NCI-H526 (cell line): Measurements from ENCODE around the gene EPS15.
"Not testable (repeated sequence)": the region's sequence is repeated elsewhere in the genome, so short reads cannot be mapped to it uniquely, and the experiment has no call there.

Experiments used
- DNase-seq, 2 experiments: peaks; one replicate each; lab custom pipeline; 2025; lab: John Stamatoyannopoulos, UW

EPS15 gene

DNA sequence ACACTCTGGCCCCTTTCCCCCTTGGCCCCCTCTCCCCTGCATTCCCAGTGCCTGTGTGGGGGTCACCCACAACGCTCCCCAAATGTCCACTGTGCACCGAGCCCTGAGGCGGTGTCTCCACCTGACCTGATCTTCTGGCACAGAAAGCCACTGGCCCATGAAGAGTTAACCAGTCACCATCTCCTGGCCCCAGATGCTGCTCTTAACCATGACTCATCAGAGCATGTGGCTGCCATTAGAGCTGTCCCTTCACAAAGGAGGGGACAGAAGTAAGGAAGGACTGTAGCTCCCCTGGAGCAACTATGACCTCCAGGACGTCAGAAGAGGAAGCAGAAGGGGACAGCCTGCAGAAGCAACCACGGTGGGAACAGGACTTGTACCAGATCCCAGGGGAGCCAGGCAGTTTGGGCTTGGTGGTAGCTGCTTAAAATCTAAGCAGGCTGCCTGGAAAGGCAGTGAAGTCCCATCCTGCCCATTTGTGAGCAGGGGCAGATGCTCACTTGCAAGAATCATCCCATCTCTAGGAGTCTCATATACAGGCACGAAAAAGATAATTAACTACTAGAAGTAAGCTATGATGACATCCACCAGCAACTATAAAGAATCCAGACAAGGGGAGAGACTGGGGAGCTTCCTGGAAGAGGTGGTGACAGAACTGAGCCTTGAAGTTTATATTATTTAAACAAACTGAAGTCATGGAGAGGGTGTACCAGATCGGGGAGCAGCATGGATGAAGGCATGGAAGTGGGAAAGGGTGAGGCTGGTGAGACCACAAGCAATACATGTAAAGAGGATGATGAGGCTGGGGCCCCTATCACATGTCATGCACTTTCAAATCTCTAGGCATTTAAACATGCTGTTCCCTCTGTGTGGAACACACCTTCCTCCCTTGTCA lies 187.6 kb downstream of the EPS15 start:
- DNase-seq: peak in 1 of 2 experiments; percentile 18

DNA sequence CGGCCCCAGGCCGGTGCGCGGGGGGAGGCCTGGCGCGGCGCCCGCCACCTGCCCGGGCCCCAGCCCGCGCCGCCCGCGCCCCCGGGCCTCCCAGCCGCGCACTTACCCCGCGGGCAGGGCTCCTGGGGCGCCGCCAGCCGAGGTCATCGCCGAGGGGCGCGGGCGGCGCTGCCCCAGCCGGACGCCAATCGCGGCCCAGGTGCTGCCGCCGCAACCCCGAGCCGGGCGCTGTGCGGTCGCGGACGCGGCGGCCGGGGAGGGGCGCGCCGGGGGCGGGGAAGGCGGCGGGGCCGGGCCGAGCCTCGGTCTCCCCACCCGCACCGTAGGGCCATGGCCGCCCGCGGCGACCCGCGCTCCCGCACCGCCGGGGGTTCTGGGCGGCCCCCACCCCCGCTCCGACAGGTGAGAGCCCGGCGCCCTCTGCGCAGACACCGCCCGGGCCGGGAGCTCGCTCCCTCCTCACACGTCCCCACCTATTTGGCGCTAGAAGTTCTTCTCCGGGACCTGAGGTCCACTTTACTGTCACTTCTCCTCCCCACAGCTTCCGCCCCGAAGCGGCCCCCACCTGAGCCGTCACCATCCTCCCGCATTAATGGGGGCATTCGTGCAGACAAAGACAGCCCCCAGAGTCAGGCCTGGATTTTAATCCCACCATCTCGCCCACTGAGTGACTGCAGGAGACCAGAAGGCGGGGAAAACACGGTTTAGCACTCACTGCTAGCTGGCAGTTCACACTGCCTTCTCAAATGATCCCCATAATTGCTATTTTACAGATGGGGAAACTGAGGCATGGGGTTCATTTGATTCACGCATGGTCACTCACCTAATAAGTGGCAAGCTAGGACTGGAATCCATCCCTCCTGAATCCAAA lies 188.5 kb downstream of the EPS15 start, which contains the start of gene TTC39A:
TTC39A (minus strand) TSS at position 232 of the 871 bp plus-strand sequence; CDS start at position 147, 85 bp downstream.
- peak in 1 of 2 experiments; percentile 46 for DNase-seq

DNA sequence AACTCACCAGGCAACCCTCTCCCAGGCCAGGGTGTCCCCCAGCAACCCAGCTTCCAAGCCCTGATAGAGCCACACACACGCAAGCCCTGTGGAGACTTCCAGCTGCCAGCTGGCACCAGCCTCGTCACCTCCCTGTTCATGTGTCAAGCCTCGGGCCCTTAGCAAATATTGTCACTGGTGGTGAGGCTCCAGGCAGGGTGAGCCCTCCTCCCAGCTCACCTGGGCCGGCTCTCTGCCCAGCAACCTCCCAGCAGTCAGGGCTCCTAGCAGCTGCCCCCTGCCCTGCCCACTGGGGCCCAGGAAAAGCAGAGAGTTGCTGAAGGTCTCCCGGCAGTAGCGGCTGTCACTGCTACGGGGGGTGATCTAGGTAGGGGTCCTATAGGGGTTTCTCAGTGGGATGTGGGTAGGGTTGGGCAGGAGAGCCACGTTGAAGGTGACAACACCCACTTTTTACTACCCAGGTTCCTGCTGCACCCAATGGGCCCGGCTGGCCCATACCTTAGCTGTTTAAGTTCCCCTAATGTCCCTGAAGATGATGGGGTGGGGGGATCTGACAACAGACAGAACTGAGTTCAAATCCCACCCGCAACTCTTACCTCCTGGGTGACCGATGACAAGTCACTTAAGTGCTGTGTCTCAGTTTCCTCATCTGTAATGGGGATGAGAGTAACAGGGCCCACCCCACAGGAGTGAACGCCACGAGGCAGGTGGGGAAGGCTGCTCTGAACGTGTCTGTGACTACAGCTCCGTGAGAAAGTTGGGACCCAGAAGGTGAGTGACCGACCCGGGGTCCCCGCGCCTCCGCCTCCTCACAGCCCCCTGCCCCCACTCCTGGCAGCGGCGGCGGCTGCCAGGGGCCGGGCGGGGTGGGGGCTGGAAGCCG lies 189.4 kb downstream of the EPS15 start:
- DNase-seq: peak in 1 of 2 experiments; percentile 29

DNA sequence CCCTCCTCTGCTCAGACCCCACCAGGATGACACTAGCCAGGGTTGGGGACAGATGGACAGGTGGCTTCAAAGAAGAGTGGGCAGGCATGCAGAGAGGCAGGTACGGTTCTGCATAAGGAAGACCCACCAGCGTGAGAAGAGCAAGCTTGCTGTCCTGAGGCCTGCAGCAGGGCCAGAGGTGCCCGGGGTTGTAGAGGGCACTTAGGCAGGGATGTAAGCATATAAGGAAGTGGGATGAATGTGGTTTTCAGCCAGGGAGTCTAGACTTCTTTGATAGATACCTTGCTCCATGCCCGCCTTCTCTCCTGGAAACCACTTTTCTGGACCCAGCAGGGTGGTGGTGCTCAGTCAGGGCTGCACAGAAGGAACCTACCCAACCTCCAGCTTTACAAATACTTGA lies 190.1 kb downstream of the EPS15 start:
- no peak for DNase-seq

DNA sequence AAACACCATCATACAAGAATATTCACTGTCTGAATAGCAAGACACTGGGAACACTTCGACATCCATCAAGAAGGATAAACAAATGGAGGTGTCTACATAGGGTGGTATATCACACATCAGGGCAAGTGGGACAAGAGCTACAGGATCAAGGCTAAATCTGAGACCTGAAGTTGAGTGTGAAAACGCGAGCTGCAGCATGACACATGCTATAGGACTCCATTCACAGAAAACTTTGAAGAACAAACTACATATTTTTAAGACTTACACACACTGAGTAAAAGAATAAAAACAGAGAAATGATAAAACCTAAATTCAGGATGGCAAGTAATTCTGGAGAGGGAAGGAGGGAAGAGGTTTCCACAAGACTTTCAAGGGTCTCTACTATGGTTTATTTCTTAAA lies 190.8 kb downstream of the EPS15 start:
- DNase-seq: no peak

DNA sequence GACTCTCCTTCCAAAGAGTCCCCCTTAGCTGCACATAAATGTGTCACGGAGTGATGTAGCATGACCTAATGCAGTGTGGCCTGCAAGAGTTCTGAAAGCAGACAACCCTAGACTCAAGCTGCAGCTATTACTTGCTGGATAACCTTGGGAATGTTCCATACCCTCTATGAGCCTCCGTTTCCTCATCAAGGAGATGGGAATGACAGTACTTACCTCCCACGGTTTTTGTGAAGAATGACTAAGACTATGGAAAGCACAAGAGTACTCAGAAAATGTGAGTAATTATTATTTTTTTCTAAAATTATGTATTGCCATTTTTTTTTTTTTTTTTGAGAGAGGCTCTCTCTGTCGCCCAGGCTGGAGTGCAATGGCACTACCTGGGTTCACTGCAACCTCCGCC lies 191.7 kb downstream of the EPS15 start:
- no peak for DNase-seq

DNA sequence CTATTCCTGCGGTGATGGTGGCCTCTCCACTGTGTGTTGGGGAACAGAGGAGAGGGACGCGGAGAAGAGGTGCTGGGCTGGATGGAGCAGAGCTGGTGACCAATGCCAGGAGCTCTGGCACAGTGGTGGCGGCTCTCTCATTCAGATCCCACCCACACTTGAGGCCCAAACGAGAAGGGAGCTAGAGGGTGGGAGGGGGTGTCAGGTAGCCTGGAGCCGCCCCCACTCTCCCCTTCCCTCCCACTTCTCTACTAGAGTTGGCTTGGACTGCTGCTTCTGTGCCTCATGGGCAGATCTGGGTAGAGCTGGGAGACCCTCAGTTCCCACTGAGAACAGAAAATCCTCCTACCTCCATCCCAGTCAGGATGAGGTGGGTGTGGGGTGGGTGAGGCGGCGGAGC lies 192.2 kb downstream of the EPS15 start:
- no peak for DNase-seq

DNA sequence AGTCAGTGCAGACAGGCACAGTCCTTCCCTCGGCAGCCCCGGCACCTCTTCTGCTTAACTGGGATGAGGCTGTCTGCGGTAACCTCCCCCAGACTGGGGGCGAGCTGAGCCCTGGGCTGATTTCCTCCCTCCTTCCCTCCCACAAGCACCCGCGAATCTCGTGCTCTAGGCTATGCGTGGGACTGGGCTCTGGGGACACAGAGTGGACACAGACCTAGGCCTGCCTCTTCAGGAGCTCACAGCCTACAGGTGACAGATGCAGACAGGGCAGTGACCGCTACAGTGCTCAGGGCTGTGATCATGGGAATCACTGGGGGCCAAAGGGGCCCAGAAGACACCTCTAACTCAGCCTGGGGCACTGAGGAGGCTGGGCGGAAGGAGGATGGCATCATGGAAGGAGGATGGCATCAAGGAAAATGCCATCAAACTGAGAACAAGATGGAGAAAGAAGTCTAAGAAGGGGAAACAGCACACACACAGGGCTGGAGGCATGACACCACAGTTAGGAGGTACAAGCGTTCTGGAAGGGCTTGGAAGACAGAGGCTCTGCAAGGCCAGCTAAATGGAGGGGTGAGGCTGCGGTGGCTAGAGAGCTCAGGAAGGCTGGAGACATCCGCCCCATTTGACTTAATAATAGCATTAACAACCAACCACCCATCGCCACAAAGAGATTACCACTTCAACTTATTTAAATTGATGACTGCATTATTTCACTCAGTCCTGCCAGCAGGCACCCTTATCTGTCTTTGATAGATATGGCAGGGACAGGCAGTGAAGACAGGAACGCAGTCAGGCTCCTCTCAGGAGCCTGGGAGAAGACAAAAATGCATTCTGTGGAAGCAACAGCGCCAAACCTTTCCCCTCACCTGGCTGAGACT lies 192.9 kb downstream of the EPS15 start:
- no peak for DNase-seq

DNA sequence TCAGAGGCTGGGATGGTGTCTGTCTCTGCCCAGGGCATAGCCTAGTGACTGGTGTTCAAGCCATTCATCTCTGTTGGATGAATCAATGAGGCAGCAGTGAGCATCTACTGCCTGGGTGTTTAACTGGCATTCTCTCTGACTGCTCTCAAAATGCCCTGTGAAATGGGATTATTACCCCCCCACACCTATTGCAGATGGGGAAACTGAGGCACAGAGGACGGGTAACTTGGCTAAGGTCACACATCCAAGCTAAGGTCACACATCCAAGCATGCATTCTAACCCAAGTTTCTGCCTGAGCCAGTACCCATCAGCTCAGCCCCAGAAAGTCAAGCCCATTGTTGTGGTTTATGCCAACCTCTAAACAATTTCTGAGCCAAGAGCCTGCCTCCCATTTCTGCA lies 193.7 kb downstream of the EPS15 start:
- no peak for DNase-seq

DNA sequence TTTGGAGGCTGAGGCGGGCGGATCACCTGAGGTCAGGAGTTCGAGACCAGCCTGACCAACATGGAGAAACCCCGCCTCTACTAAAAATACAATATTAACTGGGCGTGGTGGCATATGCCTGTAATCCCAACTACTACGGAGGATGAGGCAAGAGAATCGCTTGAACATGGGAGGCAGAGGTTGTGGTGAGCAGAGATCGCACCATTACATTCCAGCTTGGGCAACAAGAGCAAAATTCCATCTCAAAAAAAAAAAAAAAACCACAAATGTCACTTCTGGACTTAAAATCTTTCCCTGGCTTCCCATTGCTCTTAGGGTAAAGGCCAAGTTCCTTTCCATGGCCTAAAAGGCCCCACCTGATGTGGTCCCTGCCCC lies 194.1 kb downstream of the EPS15 start:
- not testable (repeated sequence) for DNase-seq

DNA sequence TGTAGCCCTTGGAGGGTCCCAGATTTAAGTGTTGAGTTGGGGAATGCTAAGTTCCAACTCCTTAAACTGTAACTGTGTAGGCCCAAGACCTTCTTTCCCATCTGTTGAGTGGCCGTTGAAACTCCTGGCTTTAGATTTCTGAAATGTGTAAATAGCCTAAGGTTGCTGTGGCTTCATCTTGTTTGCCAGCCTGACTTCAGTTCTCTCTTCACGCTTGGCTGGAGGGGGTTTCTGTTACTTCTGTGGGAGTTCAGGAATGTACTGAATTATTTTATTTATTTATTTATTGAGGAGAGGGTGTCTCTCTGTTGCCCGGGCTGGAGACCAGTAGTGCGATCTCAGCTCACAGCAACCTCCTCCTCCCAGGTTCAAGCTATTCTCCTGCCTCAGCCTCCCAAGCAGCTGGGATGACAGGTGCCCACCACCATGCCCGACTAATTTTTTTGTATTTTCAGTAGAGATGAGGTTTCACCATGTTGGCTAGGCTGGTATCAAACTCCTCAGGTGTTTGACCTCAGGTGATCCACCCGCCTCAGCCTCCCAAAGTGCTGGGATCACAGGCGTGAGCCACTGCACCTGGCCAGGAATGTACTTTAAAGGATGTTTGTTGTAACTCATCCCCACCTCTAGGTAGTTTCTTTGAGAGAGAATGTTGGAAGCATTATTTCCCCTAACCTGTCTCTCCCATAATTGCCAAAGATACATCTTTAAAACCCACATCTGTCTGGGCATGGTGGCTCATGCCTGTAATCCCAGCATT lies 194.6 kb downstream of the EPS15 start:
- peak in 1 of 2 experiments; percentile 29 for DNase-seq

DNA sequence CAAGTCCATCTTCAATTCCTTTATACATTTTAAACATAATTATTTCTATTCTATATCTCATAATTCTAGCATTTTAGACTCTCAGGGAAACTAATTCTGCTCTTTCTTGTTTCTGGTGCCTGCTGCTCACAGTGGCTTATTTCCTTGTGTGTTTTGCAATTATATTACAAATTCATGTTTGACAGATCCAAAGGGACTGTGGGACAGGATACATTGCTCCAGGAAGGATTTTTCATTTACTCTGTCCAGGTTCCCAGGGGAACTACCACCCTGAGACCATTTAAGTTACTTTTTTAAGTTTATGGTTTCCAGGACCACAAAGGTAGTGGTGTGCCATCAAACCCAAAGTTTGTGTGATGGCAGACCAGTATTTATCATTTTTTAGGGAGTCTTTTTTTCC lies 195.3 kb downstream of the EPS15 start:
- DNase-seq: no peak

DNA sequence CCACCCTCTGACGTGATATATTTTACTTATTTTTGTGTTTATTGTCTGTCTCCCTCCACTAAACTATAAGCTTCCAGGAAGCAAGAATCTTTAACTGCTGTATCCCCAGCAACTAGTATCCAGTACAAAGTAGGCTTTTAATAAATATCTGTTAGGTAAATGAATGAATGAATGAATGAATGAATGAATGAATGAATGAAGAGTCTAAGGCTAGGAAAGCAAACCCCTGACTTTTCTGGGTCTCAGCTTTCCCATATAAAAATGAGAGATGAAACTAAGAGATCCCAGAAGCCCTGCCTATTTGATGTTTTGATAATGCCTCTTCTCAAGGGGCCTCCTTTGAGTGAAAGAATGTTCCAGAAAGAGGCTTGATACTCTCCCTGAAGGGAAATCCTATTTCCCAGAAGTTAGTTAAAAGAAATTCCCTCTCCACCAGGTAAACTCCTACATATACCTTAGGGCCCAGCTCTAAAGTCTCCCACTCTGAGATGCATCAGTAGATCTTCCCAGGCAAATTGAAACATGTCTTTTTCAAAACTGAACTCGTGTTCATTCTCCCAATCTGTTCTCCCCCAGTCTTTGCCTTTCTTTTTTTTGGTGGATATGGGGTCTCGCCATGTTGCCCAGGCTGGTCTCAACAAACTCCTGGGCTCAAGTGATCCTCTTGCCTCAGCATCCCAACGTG lies 196.5 kb downstream of the EPS15 start:
- no peak for DNase-seq

DNA sequence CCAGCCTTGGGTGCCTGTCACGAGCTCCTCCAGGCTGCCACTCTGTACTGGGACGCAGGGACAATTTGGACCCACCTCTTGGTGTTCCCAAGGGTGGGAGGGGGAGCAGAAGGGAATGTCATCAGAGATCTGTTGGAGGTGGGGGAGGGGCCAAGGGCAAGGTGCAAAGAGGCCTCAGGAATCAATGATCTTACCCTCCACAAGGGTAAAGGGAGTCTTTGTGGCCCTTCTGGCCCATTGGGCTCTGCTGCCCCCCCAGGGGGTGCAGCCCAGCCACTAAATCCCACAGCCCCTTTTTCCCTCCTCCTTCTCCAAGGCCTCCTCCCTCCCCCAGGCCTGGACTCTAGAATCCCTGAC lies 197.2 kb downstream of the EPS15 start:
- DNase-seq: no peak

DNA sequence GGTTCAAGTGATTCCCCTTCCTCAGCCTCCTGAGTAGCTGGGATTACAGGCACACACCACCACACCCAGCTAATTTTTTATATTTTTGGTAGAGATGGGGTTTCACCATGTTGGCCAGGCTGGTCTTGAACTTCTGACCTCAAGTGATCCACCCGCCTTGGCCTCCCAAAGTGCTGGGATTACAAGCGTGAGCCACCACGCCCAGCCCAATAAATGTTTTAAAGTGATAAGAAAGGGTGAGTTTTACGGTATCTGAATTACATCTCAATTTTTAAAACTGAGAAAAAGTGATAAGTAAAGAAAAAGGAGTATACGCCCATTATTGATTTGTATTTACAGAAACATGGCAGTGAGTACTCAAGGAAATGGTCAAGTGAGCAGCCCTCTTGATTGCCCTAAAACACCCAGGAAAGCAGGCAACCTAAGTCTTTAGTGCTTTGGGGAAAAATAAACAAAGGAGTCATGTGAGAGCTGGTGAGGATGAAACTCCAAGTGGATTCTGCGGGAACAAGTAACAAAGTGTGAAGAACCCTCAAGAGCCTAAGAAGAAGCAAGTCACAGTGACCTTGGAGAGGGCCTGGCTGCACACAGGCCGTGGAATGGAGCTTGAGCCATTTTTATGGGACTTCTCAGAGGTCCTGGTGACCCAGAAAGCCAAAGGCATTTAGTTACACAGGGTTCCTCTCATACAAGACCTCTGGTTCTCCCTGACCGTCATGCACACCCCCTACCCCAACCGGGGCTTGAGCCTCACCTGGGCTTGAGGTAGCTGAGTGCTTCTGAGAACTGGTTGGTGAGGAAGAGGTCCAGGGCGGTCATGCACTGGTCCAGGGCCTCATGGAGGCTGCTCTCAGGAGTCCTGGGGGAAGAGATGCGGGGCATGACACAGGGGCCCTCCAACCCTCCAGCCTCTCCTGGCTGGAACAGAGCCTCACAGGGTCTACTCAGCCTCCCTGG lies 197.8 kb downstream of the EPS15 start:
- no peak for DNase-seq

DNA sequence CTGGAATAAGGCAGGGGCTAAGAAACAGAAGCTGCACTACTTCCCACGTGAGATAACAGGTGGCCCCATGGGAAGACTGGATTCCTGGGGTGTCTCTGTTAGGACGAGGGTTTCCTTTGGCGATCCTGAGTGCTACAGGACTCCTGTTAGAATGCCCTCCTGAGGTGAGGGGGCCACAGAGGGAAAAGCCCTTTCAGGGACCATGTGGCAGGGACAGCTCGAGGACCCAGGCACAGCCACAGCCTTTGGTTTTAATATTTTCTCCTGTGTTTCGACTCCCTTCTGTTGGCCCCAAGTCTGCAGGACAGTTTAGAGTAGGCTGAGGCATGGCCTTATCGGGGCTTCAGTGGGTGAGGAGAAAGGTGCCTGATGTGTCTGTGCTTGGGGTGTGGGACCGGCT lies 201.3 kb downstream of the EPS15 start:
- DNase-seq: no peak

DNA sequence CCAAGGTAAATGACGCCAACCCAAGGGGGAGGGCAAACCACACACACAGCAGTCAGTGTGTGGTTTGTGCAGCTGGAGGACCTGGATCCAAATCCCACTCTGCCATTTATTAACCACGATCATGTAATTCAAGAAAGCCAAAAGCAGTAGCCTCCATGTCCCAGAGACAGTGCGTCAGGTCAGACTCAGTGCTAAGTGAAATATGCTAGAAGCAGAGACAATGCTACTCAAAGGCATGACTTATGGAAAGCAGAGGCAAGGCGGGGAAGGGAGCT lies 202.3 kb downstream of the EPS15 start:
- no peak for DNase-seq

DNA sequence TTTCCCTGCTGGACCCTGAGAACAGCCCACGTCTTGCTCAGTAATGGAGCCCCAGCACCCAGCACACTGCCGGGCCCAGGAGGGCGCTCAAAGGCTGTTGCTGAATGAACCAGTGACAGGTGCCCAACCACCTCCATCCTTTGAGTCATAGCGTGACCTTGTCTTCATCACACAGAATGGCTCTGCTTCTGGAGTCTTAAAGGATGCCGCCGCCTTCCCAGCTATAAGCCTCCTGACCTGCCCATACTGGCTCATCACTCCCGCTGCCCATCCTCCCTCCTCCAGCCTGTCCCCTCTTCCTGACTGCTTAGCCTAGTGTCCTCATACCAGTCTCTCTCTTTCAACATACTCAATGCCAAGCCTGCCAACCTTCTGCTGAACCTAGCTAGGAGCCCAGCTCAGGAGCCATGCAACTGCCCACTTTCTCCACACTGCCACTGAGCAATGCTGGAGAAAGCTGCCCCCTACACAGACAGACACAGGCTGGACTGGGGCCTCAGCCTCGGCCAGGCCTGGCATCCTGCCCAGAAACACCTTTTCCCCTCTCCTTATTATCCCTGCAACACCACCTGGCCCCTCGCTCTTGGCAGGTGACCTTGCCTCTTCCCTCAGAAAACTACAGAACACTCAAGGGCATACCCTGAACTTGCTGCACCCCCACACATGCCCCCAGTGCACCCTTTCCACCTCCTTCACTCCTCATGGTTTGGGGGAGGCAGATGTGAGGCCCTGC lies 202.8 kb downstream of the EPS15 start:
- no peak for DNase-seq
